GM19099 (cell line): Measurements from ENCODE around the gene CDYL2.

Source experiments
- POLR2A ChIP-seq: IDR thresholded peaks from 3 replicates; pipeline ENCODE4 v1.6.1; 2011; ENCODE audit warnings: low read depth; ENCODE audit not compliant: insufficient read length; ENCODE audit errors: extremely low read depth

The CDYL2 gene

DNA sequence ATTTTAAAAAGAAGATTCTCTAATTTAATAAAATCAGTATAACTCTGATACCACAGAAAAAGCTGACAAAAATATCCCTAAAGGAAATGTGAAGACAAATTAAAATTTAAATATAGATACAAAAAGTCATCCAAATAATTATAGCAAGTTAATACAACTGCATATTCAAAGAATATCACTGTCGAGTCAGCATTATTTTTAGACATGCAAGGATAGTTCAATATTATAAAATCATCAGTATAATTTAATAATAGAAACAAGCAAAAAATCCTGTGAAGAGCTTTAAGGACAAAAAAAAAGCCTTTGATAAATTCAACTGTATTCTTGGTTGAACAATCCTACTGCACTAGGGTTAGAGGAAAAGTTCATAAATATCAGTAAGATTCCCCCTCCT, 21.0 kb upstream of the CDYL2 start:
- TF ChIP-seq POLR2A = no peak

DNA sequence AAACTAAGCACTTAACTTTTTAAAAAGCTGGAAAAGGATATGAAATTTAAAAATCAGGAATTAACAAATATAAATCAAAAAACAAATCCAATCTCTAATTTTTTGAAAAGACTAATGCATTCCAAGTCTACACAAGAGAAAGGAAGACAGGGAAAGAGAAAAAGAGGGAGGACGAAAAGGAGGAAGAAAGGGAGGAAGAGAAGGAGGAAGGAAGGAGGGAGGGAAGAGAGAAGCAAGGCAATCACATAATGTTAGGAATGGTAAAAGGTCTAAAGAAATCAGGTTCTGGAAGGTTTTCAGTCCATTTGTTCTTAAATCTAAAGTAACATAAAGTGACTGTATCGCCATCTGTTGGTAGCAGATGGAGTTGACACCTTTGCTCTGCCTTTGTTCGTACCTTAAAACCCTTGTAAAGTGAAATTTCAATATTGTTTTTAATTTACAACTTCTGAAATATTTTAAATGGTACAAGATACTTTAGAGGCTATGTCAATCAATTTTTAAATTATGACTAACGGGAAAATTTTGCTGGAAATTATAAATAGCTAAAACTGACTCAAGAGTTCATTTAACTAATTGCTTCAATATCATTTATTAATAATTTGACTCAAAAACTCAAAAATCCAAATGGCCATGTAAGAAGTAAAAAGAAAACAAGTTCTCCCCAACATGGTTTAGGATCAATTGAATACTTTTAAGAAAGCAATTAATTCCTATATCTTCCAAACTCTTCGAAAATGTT, 20.4 kb upstream of the CDYL2 start:
- no peak for TF ChIP-seq POLR2A

DNA sequence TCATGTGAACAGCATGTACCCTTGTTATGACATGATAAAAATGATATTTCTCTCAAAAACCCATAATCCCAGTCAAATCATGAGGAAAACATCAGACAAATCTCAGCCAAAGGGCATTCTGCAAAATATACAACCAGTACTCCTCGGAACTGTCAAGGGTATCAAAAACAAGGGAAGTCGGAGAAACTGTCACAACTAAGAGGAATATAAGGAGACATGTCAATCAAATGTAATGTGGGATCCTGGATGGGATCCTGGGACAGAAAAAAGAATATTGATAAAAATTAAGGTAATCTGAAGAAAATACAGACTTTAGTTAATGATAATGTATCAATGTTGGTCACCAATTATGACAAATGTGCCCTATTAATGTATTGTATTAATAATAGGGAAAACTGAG, 15.6 kb upstream of the CDYL2 start:
- TF ChIP-seq POLR2A = no peak

DNA sequence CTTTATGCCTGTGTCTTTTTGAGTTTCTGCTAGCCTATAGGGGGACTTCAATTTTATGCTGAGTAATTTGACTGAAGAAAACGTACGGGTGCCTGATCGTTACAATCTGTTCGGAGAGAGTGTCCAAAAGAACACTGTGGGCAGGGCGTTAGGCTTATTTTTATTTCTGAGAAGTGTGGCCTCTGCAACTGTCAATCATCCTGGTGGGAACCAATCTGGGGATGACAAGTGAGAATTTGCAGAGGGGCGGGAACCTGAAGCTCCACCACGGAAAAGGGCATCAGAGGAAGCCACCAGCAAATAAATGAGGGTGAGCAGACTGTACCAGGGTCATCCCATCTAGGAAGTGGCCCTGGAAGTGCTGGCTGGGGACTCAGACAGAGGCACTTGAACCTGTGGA, 12.0 kb upstream of the CDYL2 start:
- no peak for TF ChIP-seq POLR2A

DNA sequence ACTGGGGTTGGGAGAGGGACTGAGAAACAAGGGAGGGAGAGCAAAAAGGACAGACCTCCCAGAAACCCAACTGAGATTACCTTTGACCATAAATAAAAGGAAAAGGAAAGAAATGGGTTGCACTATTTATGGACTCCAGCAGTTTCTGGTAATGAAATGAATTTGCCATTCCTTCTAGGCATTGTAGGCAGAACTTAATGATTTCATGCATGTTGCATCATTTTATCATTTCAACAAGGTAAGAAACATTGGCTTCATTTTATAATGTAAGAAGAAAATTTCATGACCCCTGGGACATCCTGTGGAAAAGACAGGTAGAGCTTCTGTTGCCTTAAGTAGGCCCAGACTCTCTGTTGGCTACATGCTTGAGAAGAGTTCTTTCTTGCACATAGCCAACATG, 8.2 kb upstream of the CDYL2 start:
- TF ChIP-seq POLR2A = no peak

DNA sequence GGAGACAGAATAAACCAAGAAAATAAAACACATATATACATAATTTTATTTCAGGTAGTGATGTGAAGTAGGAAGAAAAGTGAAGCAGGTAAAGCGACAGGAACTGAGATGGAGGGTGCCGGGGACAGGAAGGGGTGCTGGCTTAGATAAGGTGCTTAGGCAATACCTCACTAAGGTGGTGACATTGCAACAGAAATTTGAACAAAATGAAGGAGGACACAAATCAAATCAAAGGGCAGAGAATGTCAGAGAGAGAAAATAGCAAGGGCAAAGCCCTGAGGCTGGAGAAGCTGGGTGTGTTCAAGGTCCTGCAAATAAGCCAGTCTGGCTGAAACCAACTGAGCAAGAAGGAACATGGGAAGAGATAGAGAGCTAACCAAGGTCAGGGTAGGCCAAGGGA, 5.0 kb upstream of the CDYL2 start:
- TF ChIP-seq POLR2A = no peak

DNA sequence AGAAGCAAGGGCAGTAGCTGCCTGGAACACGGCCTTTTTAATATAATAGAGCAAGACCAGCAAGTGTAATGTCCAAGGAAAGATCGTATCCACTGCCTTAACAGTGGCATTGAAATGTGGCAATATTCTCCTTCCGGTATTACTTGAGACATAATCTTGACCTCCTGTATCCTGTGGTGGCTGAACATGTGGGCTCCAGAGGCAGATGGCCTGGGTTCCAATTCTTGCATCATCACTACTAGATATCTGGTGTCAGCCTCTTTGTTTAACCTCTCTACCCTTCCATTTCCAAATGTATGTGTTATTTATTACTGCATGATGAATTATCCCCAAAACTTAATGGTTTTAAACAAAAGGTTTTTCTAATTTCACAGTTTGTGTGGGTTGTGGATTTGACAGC, 3.5 kb upstream of the CDYL2 start:
- TF ChIP-seq POLR2A = no peak

DNA sequence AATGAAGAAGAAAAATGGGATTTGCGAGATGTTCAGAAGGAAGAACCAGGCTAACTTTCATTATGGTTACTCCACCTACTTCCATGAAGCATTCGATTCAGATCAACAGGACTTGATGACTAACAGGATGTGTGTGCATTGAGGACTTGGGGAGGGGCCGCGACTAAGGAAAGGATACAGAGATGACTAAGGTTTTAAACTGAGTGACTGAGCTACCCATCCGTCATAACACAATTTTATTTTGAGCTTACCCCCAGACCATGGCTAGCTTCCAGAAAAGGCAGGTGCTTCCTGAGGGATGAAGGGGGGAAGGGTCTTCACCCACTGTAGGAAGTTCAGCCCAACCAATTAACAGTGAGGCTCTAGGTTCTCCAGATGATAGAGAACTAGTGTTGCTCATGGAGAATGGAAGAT, 2.5 kb upstream of the CDYL2 start:
- TF ChIP-seq POLR2A = no peak

DNA sequence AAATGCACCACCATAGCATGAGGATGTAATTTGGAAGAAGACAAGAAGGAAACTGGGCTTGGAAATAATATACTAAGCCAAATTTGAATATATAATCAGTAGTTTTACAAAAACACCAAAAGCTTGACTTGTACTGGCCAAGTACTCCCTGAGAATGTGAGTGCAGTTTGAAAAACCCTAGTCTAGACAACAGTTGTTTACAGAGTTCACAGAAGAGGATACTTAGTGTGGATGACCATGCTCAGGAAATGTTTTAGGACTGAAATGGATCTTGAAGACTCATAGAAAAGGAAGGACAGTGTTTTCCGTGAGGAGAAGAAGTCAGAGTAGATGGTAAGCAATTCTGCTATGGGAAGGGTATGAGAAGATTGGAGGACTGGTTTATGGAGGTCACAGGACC, 1.9 kb upstream of the CDYL2 start:
- TF ChIP-seq POLR2A = no peak

DNA sequence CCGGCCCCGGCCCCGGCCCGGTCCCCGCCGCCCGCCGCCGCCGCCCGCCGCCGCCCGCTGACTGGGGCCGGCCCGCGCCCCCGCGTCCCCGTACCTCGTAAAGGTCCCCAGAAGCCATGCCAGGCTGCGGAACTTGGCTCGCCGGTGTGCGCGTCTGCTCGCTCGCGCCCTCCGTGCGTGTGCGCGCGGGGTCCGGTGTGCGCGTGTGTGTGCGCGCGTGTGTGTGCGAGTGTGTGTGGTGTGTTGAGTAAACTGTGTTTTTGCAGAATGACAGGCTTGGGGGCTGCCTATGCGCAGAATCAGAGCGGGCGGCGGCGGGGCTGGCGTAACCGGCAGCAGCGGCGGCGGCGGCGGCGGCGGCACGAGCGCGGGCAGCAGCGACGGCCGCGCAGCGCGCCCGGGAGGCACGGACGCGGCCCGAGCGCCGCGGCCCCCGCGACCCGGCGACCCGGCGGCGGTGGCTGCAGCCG, 307 bp downstream of the CDYL2 start:
- peak; percentile 32 for TF ChIP-seq POLR2A

DNA sequence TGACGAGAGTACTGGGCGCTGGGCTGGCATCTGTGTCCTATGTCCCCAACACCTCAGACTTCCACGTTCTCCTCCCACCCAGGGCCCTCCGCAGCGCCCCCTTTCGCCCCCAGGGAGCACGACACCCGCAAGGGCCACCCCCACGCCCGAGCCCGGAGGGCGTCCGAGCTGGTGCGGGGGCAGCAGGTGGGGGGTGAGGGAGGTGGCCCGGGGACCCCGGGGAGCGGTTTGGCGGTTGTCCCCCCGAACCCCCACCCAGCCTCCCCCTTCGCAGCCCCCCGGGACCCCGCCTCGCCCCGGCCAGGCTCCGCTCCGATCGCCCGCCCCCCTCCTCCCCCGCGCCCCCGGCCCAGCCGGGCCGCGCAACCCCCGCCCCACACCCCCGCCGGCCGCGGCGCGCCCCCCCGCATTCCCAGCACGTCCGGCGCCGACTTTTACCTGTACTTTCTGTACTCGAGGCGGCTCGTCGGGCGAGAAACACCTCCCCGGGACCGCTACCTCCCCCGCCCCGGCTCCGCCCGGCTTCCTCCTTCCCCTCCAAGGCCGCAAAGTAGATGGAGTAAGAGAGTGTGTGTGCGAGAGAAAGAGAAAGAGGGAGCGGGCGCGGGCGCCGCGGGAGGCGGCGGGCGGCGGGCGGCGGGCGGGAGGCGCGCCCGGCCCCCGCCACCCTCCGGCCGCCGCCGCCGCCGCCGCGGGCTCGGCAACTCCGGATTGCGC, 901 bp downstream of the CDYL2 start:
- no peak for TF ChIP-seq POLR2A

DNA sequence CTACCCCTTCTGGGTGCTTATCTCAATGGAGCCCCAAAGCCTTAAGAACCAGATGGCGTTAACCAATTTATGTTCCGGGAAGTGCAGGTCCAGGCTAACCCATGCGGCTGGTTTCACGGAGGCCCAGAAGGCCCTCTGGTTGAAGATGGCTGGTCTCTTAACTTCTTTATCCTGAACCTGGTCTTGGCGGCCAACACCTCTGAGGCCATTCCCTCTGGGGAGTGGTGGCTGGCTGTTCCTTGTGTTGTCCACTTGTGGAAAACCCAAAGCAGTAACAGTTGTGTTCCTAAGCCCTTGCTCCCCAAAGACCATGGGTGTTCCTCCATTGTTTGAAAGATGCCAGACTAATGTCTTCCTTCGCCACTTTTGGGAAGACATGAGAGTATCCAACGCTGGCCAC, 1.5 kb downstream of the CDYL2 start:
- no peak for TF ChIP-seq POLR2A

DNA sequence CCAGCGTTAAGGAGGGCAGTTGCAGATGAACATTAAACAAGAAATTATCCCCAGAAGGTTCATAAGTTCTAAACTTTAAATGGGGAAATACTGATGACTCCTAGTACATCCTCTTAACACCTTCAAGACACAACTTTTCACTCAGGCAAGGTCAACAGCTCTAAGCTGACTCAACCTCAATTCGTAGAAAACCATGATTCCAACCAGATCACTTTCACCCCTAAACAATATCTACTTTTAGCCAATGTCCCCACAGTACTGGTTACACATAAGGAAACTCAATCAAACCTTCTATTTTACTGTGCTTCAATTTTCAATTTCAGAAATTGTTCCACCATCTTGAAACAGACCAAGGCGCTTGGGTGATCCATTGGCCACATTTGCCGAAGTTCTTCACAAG, 2.3 kb downstream of the CDYL2 start:
- no peak for TF ChIP-seq POLR2A

DNA sequence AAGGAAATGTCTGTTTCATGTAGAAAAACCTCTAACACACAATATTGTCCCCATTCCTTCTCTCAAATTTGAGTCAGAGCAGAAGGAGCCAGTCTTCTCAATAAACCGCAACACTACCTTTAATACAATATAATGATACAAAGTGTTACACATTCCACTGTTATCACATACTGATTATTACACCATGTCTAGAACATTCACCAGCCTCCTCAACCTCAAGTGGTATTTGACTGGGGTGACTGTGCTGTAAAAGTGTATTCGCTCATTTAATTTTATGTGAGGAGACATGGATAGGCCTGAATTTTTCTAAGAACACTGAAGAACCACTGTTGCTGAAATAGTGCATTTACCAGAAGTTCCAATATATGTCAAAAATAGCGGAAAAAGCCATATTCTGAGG, 10.3 kb downstream of the CDYL2 start:
- TF ChIP-seq POLR2A = no peak

DNA sequence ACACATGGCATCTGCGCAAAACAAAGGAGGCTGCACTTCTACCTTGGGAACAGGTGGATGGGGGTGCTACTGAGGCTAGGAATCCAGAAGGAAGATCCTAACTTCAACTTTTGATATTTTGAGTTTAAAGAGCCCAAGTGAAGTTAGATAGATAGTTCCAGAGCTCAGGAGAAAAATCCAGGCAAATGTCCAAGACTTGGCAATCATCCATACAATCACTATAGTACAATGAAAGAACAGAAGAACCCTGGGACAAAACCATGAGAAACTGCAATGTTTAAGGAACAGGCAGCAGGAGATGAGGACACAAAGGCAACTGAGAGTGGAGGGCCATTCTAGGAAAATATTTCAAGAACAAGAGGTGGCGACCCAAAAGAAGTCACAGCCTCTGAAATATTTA, 12.4 kb downstream of the CDYL2 start:
- TF ChIP-seq POLR2A = no peak

DNA sequence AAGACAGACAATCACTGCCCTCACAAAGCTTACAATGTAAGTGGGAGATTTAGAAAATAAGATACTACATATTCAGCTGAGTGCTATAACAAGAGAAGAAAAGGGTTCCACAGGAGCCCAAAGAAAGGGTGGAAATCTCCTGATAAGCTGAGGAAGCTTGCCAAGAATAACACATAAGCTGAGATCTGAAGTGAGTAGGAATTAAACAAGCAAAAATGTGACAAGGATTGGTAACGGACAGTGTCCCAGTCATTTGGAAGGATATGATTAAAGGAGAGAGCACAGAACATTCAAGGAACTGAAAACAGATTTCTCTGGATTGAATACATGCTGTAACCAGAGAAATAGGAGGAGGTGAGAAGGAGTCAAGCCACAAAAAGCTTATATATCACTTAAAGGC, 13.0 kb downstream of the CDYL2 start:
- no peak for TF ChIP-seq POLR2A

DNA sequence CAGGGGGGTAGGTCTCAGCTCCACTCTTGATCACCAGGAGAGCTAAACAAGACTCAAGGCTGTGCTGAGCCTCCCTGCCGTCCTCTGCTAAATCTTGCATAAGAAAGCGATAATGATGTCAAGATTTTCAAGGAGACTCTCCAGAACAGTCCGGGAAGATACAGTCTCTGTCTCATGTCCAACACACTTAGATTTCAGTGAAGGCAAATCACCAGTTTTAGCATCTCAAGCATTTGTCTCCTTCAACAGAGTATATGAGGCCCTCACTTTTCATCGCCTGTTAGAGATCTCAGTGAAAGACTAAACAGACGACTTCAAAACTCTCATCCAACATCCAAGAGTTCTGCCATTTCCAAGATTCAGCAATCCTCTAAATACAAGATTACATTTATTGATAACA, 13.6 kb downstream of the CDYL2 start:
- TF ChIP-seq POLR2A = no peak

DNA sequence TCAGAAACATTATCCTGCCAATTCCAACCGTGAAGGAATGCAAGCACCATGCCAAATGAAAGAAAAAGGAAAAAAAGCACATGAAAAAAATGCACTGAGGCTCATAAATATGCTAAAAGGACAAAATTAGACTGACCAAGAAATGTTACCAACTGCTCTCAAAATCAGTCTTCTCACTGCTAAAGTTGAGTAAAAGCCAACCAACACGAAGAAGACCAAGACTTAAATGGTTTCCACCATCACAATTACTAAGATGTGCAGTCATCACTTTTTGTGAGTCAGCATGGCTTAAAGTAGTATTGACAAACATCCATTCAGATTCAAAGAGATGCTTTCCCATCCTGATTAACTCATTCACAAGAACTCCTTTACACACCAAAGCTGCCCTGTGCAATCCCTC, 16.4 kb downstream of the CDYL2 start:
- no peak for TF ChIP-seq POLR2A

DNA sequence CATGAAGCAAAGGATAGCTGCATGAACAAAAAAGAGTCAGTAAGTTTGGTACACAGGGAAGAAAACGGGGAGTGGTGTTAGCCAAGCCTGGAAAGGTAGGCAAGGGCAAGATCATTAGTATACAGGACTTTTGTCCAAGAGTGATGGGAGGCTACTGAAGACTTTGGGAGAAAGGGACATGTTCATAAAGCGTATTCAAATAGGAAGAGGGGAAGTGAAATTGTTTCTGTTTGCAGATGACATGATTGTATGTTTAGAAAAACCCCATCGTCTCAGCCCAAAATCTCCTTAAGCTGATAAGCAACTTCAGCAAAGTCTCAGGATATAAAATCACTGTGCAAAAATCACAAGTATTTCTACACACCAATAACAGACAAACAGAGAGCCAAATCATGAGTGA, 19.4 kb downstream of the CDYL2 start:
- TF ChIP-seq POLR2A = no peak
